Coronary artery (tissue), 2 donors: ENCODE data around the gene CDC25B.

ENCODE experiments used
- DNase-seq: peaks from one replicate; pipeline ENCODE4 v3.0.0-alpha.2; 2017; ENCODE audit warnings: low spot score
- H3K27ac ChIP-seq, 2 donors: fragments of 200-600 bp; sonication (generic); one replicate each; pipeline ENCODE4 v1.5.1; 2016 to 2019
- H3K4me3 ChIP-seq: fragments of 200-600 bp; sonication (generic); 2 replicates; pipeline ENCODE4 v1.5.1; 2016; ENCODE audit warnings: mild to moderate bottlenecking, moderate library complexity
- CTCF ChIP-seq: fragments of 200-600 bp; sonication (generic); IDR thresholded peaks from one replicate; pipeline ENCODE4 v1.5.1; 2019; ENCODE audit warnings: antibody characterized with exemption

CDC25B gene

GRCh38 chr20:3800256-3800877, 4.3 kb downstream of the CDC25B start:
- DNase-seq: no peak
- no peak overlapping the region for H3K4me3 ChIP-seq
- peak overlapping the region in 1 of 2 donors; percentile 11 for H3K27ac ChIP-seq
- no peak for TF ChIP-seq CTCF

GRCh38 chr20:3800878-3801260, 4.8 kb downstream of the CDC25B start:
- Histone ChIP-seq H3K4me3 (no peak overlapping the region), H3K27ac (no peak overlapping the region)
- no peak for TF ChIP-seq CTCF
- DNase-seq: no peak

- H3K27ac ChIP-seq: peak overlapping the region in 1 of 2 donors; percentile 2
- no peak overlapping the region for H3K4me3 ChIP-seq
- DNase-seq: no peak
- TF ChIP-seq CTCF: no peak
Measured at GRCh38 chr20:3801299-3801698, 5.2 kb downstream of the CDC25B start.

GRCh38 chr20:3801846-3802245, 5.7 kb downstream of the CDC25B start:
- H3K4me3 ChIP-seq: no peak overlapping the region
- TF ChIP-seq CTCF: no peak
- no peak for DNase-seq
- H3K27ac ChIP-seq: no peak overlapping the region

GRCh38 chr20:3802524-3803239, 6.6 kb downstream of the CDC25B start:
- DNase-seq: no peak
- H3K27ac ChIP-seq: no peak overlapping the region
- TF ChIP-seq CTCF: no peak
- H3K4me3 ChIP-seq: no peak overlapping the region

GRCh38 chr20:3803289-3803688, 7.2 kb downstream of the CDC25B start:
- TF ChIP-seq CTCF: no peak
- DNase-seq: no peak

GRCh38 chr20:3803854-3804253, 7.7 kb downstream of the CDC25B start:
- Histone ChIP-seq H3K27ac (no peak overlapping the region), H3K4me3 (no peak overlapping the region)
- DNase-seq: no peak
- no peak for TF ChIP-seq CTCF

More at GRCh38 chr20:3803289-3803688, 7.2 kb downstream of the CDC25B start:
- Histone ChIP-seq H3K4me3 (no peak overlapping the region), H3K27ac (no peak overlapping the region)
